GM18499 (cell line): ENCODE measurements around the gene BUD31.
A peak's percentile ranks its signal among the peaks of the same experiment; 100 is the strongest.
"Not testable (repeated sequence)": the region's sequence is repeated elsewhere in the genome, so short reads cannot be mapped to it uniquely, and the experiment has no call there.

Experiments
- ATAC-seq: cut with Tn5 transposase; IDR thresholded peaks from one replicate; pipeline ENCODE4 v1.9.1; 2021; ENCODE audit warnings: moderate number of reproducible peaks; ENCODE audit not compliant: insufficient read depth, unreplicated experiment

The BUD31 gene

GRCh38 chr7:99408379-99409191, at the start of gene BUD31, which contains the start of gene PDAP1:
TSS of gene BUD31 (plus strand) at chr7:99408969. CDS start at chr7:99411093, 2,124 bp downstream.
TSS of gene PDAP1 (minus strand) at chr7:99408597. CDS start at chr7:99408548, 49 bp downstream.
- peak; percentile 53 for ATAC-seq

- no peak for ATAC-seq
Observed at GRCh38 chr7:99359465-99360154, 49.2 kb upstream of the BUD31 start.

- no peak for ATAC-seq
Observed at GRCh38 chr7:99362801-99363200, 46.0 kb upstream of the BUD31 start.

- no peak for ATAC-seq
Observed at GRCh38 chr7:99363286-99363685, 45.5 kb upstream of the BUD31 start.

- ATAC-seq, result no peak
Observed at GRCh38 chr7:99365318-99366141, 43.2 kb upstream of the BUD31 start.

- ATAC-seq, result no peak
Observed at GRCh38 chr7:99366646-99367045, 42.1 kb upstream of the BUD31 start.

GRCh38 chr7:99368750-99369389, 39.9 kb upstream of the BUD31 start:
- ATAC-seq, result no peak

- ATAC-seq, result no peak
Observed at GRCh38 chr7:99369767-99370391, 38.9 kb upstream of the BUD31 start.

- no peak for ATAC-seq
Observed at GRCh38 chr7:99371376-99371920, 37.3 kb upstream of the BUD31 start.

- no peak for ATAC-seq
Observed at GRCh38 chr7:99372275-99373090, 36.3 kb upstream of the BUD31 start.

GRCh38 chr7:99373091-99374066, 35.4 kb upstream of the BUD31 start:
- ATAC-seq, result no peak

- ATAC-seq, result no peak
Observed at GRCh38 chr7:99374111-99375064, 34.4 kb upstream of the BUD31 start, which contains the start of gene ARPC1B. TSS of gene ARPC1B (plus strand) at chr7:99374730. CDS start at chr7:99385715, 10,985 bp downstream.

GRCh38 chr7:99375070-99375807, 33.5 kb upstream of the BUD31 start:
- ATAC-seq, result no peak

- ATAC-seq, result no peak
Observed at GRCh38 chr7:99379043-99379577, 29.7 kb upstream of the BUD31 start.

- ATAC-seq, result not testable (repeated sequence)
Observed at GRCh38 chr7:99379693-99380031, 29.1 kb upstream of the BUD31 start.
